HepG2 (cell line): ENCODE measurements around the gene CHST13. TPM values are rescaled to one million over a fixed set of nuclear protein-coding genes. Genes with fewer than 3 reads are reported as not detected.

ENCODE experiments used
- ARID4A ChIP-seq: sonication (generic); formaldehyde crosslinking; IDR thresholded peaks from 2 replicates; pipeline ENCODE4 v1.5.0; 2020; ENCODE audit warnings: mild to moderate bottlenecking, missing genetic modification reagents, borderline replicate concordance
- CHD4 ChIP-seq: fragments of 200-600 bp; sonication (generic); IDR thresholded peaks from 2 replicates; pipeline ENCODE4 v1.7.0; 2017; ENCODE audit warnings: mild to moderate bottlenecking, low read length, borderline replicate concordance
- GLI4 ChIP-seq: sonication (generic); formaldehyde crosslinking; IDR thresholded peaks from 2 replicates; pipeline ENCODE4 v1.5.1; 2020; ENCODE audit warnings: missing genetic modification reagents, mild to moderate bottlenecking, moderate library complexity, borderline replicate concordance
- LCORL ChIP-seq, 2 experiments: fragments of 450-650 bp in 1 of 2; sonication (generic) in 1 of 2; formaldehyde crosslinking in 1 of 2; IDR thresholded peaks; 2 replicates each; pipeline versions ENCODE4 v1.5.0 to v1.6.1; 2017 to 2020; ENCODE audit warnings: antibody characterized with exemption in 1 of 2, missing genetic modification reagents in 1 of 2
- PITX1 ChIP-seq: sonication (generic); formaldehyde crosslinking; IDR thresholded peaks from 2 replicates; pipeline ENCODE4 v1.5.1; 2020; ENCODE audit warnings: mild to moderate bottlenecking, missing genetic modification reagents
- POLR2A ChIP-seq, 2 experiments: IDR thresholded peaks; 2 replicates each; pipeline ENCODE4 v1.6.1; 2011; ENCODE audit warnings: low read depth in 2 of 2, low read length in 2 of 2, mild to moderate bottlenecking in 1 of 2, moderate library complexity in 1 of 2; ENCODE audit not compliant: insufficient read depth in 1 of 2
- POLR2G ChIP-seq: fragments of 200-400 bp; formaldehyde crosslinking; IDR thresholded peaks from 2 replicates; pipeline ENCODE4 v1.6.1; 2018; ENCODE audit warnings: mild to moderate bottlenecking, low read depth, low read length, moderate library complexity
- SP4 ChIP-seq: sonication (generic); formaldehyde crosslinking; IDR thresholded peaks from 2 replicates; pipeline ENCODE4 v1.8.1; 2023; ENCODE audit warnings: mild to moderate bottlenecking, missing genetic modification reagents
- THAP7 ChIP-seq: sonication (generic); formaldehyde crosslinking; IDR thresholded peaks from 2 replicates; pipeline ENCODE4 v1.8.1; 2023; ENCODE audit warnings: mild to moderate bottlenecking, missing genetic modification reagents
- ZBED4 ChIP-seq: sonication (generic); formaldehyde crosslinking; IDR thresholded peaks from 2 replicates; pipeline ENCODE4 v1.4.0; 2020; ENCODE audit warnings: missing genetic modification reagents, borderline replicate concordance
- ZBTB38 ChIP-seq: sonication (generic); formaldehyde crosslinking; IDR thresholded peaks from 2 replicates; pipeline ENCODE4 v1.5.1; 2020; ENCODE audit warnings: mild to moderate bottlenecking, missing genetic modification reagents
- ZNF292 ChIP-seq: sonication (generic); formaldehyde crosslinking; IDR thresholded peaks from 2 replicates; pipeline ENCODE4 v1.8.1; 2022; ENCODE audit warnings: mild to moderate bottlenecking, low read depth, missing genetic modification reagents, borderline replicate concordance
- ZNF577 ChIP-seq: sonication (generic); formaldehyde crosslinking; IDR thresholded peaks from 2 replicates; pipeline ENCODE4 v1.4.0; 2020; ENCODE audit warnings: mild to moderate bottlenecking, low read depth, missing genetic modification reagents, borderline replicate concordance
- ZNF883 ChIP-seq: sonication (generic); formaldehyde crosslinking; IDR thresholded peaks from 2 replicates; pipeline ENCODE4 v1.5.1; 2020; ENCODE audit warnings: mild to moderate bottlenecking, missing genetic modification reagents; ENCODE audit errors: not compliant biosample characterization
- polyA plus RNA-seq, 8 experiments: library from polyadenylated mRNA; depleted of rRNA in 3 of 8; stranded (reverse) in 7 of 8; unstranded in 1 of 8; fragments of >200 nt; fragmentation: Illumina TruSeq in 4 of 8; extraction: Trizol in 4 of 8; gene quantifications; 2 replicates each; pipeline versions ENCODE4 v1.2.1 to v1.2.3, GENCODE V29; 2011 to 2016; ENCODE audit warnings: low read depth in 4 of 8, missing spikeins in 1 of 8, mixed read lengths in 1 of 8; ENCODE audit not compliant: insufficient read depth in 1 of 8
- total RNA-seq, 5 experiments: library from RNA; depleted of rRNA; stranded (reverse); fragments of >200 nt; fragmentation: Illumina TruSeq; extraction: Trizol; gene quantifications; 2 replicates each; pipeline ENCODE4 v1.2.3, GENCODE V29; 2016; ENCODE audit warnings: low read depth in 1 of 5

CHST13 gene
- total and polyA plus RNA-seq, 2 of the 13 experiments (the other 11 are each of a cell fraction or from before 2014, with no cell fraction given), result 32.0 to 43.1 TPM

- TF ChIP-seq ARID4A (CRISPR knock-in tag) (peak; percentile 60; the same call in 1 of the 2 replicates), CHD4 (no peak), SP4 (CRISPR knock-in tag) (peak; percentile 72), THAP7 (CRISPR knock-in tag) (0 out of 2 replicates have a peak, but pooled peaks have one; percentile 30), ZBTB38 (CRISPR knock-in tag) (peak; percentile 59; the same call in 1 of the 2 replicates), ZNF292 (peak; percentile 42; the same call in 1 of the 2 replicates), LCORL (IDR thresholded peaks at IDR 0.05) (no peak), LCORL (CRISPR knock-in tag; IDR thresholded peaks at IDR 0.05) (peak; percentile 39; the same call in 1 of the 2 replicates), POLR2A (IDR thresholded peaks at IDR 0.05; ENCODE audit: insufficient read depth in 1 of 2, low read depth in 2 of 2, low read length in 2 of 2) (peak in 1 of 2 experiments; percentile 66; a peak in 2 of 4 replicates), ZBED4 (CRISPR knock-in tag) (0 out of 2 replicates have a peak, but pooled peaks have one; percentile 33), GLI4 (CRISPR knock-in tag) (0 out of 2 replicates have a peak, but pooled peaks have one; percentile 40), PITX1 (CRISPR knock-in tag) (0 out of 2 replicates have a peak, but pooled peaks have one; percentile 32), ZNF883 (CRISPR knock-in tag) (peak; percentile 20), POLR2G (peak; percentile 54), ZNF577 (CRISPR knock-in tag) (no peak)
Measured at GRCh38 chr3:126476166-126477060, 47.5 kb upstream of the CHST13 start (continued).
